HepG2 (cell line): ENCODE data around the gene SRRT. TPM values are rescaled to one million over a fixed set of nuclear protein-coding genes. Genes with fewer than 3 reads are reported as not detected.

Experiments
- AKAP8 ChIP-seq: sonication (generic); formaldehyde crosslinking; IDR thresholded peaks from 2 replicates; pipeline ENCODE4 v1.5.1; 2020; ENCODE audit warnings: mild to moderate bottlenecking, missing genetic modification reagents
- HNRNPL ChIP-seq: fragments of 200-400 bp; formaldehyde crosslinking; IDR thresholded peaks from 2 replicates; pipeline ENCODE4 v1.6.1; 2017; ENCODE audit warnings: mild to moderate bottlenecking, low read depth, low read length
- KLF6 ChIP-seq: IDR thresholded peaks from 2 replicates; pipeline ENCODE4 v1.8.0; 2016; ENCODE audit warnings: missing biosample characterization, missing genetic modification reagents
- NFYB ChIP-seq: sonication (generic); formaldehyde crosslinking; IDR thresholded peaks from 2 replicates; pipeline ENCODE4 v1.4.0; 2020; ENCODE audit warnings: missing genetic modification reagents
- STAG1 ChIP-seq: sonication (generic); formaldehyde crosslinking; IDR thresholded peaks from 2 replicates; pipeline ENCODE4 v1.4.0; 2020; ENCODE audit warnings: missing genetic modification reagents
- ZKSCAN1 ChIP-seq: fragments of 150-350 bp; IDR thresholded peaks from 2 replicates; pipeline ENCODE4 v1.6.1; 2014; ENCODE audit warnings: low read length
- ZKSCAN5 ChIP-seq: sonication (generic); formaldehyde crosslinking; IDR thresholded peaks from 2 replicates; pipeline ENCODE4 v1.5.1; 2020; ENCODE audit warnings: mild to moderate bottlenecking, missing genetic modification reagents
- ZMAT3 ChIP-seq: sonication (generic); formaldehyde crosslinking; conservative IDR thresholded peaks from 2 replicates; pipeline ENCODE4 v1.7.0; 2021; ENCODE audit warnings: missing genetic modification reagents
- ZNF44 ChIP-seq: sonication (generic); formaldehyde crosslinking; IDR thresholded peaks from 2 replicates; pipeline ENCODE4 v1.5.1; 2020; ENCODE audit warnings: mild to moderate bottlenecking, missing genetic modification reagents
- ZNF644 ChIP-seq: IDR thresholded peaks from 2 replicates; pipeline ENCODE4 v1.6.1; 2016; ENCODE audit warnings: low read depth
- polyA plus RNA-seq, 8 experiments: library from polyadenylated mRNA; depleted of rRNA in 3 of 8; stranded (reverse) in 7 of 8; unstranded in 1 of 8; fragments of >200 nt; fragmentation: Illumina TruSeq in 4 of 8; extraction: Trizol in 4 of 8; gene quantifications; 2 replicates each; pipeline versions ENCODE4 v1.2.1 to v1.2.3, GENCODE V29; 2011 to 2016; ENCODE audit warnings: low read depth in 4 of 8, missing spikeins in 1 of 8, mixed read lengths in 1 of 8; ENCODE audit not compliant: insufficient read depth in 1 of 8
- total RNA-seq, 5 experiments: library from RNA; depleted of rRNA; stranded (reverse); fragments of >200 nt; fragmentation: Illumina TruSeq; extraction: Trizol; gene quantifications; 2 replicates each; pipeline ENCODE4 v1.2.3, GENCODE V29; 2016; ENCODE audit warnings: low read depth in 1 of 5
- TF ChIP-seq, protein P1 (sequence below): sonication (generic); formaldehyde crosslinking; IDR thresholded peaks from 2 replicates; pipeline ENCODE4 v1.9.0; 2021; ENCODE audit warnings: missing genetic modification reagents, mild to moderate bottlenecking, borderline replicate concordance
- TF ChIP-seq, protein P2 (sequence below): sonication (generic); formaldehyde crosslinking; IDR thresholded peaks from 2 replicates; pipeline ENCODE4 v1.4.0; 2020; ENCODE audit warnings: missing genetic modification reagents, borderline replicate concordance
- TF ChIP-seq, protein P3 (sequence below): sonication (generic); formaldehyde crosslinking; IDR thresholded peaks from 2 replicates; pipeline ENCODE4 v1.4.0; 2020; ENCODE audit warnings: missing genetic modification reagents
- TF ChIP-seq, protein P4 (sequence below): sonication (generic); formaldehyde crosslinking; IDR thresholded peaks from 2 replicates; pipeline ENCODE4 v1.4.0; 2020; ENCODE audit warnings: missing genetic modification reagents
- TF ChIP-seq, protein P5 (sequence below): sonication (generic); formaldehyde crosslinking; IDR thresholded peaks from 2 replicates; pipeline ENCODE4 v1.8.1; 2022; ENCODE audit warnings: low read depth, mild to moderate bottlenecking, missing genetic modification reagents
- TF ChIP-seq, protein P6 (sequence below): sonication (generic); formaldehyde crosslinking; IDR thresholded peaks from 2 replicates; pipeline ENCODE4 v1.4.0; 2020; ENCODE audit warnings: missing genetic modification reagents, borderline replicate concordance

SRRT gene
- total and polyA plus RNA-seq, 2 of the 13 experiments (the other 11 are each of a cell fraction or from before 2014, with no cell fraction given): 26.2 to 106 TPM

DNA sequence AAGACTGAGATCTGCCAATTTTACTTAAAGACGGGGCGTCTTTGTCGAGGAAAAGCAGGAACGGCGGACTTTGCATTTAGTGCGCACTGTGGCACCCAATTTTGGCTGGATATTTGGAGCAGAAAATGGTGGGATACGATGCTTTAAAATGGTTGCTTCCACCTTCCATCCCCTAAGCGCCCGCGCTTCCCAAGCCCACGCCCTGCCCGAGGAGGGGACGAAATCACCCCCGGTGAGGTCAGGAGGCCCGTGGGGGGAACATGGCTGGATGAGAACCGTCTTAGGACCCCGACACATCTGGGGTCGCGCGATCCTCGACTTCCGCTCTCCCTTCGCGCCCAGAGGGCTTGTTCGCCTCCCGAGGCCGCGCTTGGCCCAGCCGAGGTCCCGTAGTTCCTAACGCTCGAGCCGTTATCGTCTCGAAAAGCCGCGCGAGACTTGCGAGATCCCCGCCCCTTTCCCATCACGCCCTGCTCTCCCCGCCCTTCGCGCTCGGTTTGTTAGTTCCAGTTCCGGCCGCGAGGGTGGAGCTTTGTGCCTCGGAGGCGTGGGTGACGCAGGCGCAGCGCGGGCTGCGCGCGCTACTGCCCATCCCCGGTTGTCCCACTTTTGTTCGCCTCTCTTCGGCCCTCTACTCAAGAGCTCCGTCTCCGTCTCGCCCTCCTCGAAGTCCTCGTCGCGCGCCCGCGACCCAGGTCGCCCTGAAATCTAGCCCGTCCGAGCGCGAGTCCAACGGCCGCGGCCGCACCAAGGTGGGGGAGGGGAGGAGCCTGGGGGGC is at the start of gene SRRT (continued):
- TF ChIP-seq, protein P1, sequence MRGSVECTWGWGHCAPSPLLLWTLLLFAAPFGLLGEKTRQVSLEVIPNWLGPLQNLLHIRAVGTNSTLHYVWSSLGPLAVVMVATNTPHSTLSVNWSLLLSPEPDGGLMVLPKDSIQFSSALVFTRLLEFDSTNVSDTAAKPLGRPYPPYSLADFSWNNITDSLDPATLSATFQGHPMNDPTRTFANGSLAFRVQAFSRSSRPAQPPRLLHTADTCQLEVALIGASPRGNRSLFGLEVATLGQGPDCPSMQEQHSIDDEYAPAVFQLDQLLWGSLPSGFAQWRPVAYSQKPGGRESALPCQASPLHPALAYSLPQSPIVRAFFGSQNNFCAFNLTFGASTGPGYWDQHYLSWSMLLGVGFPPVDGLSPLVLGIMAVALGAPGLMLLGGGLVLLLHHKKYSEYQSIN: no peak
- TF ChIP-seq STAG1 (no peak), ZKSCAN1 (no peak), ZKSCAN5 (CRISPR knock-in tag) (no peak), HNRNPL (0 out of 2 replicates have a peak, but pooled peaks have one; percentile 50), ZNF644 (no peak), ZNF44 (CRISPR knock-in tag) (no peak), ZMAT3 (CRISPR knock-in tag) (peak; percentile 73; the same call in 1 of the 2 replicates), AKAP8 (0 out of 2 replicates have a peak, but pooled peaks have one; percentile 58), NFYB (0 out of 2 replicates have a peak, but pooled peaks have one; percentile 32), KLF6 (CRISPR knock-in tag) (no peak)
- TF ChIP-seq, protein P2, sequence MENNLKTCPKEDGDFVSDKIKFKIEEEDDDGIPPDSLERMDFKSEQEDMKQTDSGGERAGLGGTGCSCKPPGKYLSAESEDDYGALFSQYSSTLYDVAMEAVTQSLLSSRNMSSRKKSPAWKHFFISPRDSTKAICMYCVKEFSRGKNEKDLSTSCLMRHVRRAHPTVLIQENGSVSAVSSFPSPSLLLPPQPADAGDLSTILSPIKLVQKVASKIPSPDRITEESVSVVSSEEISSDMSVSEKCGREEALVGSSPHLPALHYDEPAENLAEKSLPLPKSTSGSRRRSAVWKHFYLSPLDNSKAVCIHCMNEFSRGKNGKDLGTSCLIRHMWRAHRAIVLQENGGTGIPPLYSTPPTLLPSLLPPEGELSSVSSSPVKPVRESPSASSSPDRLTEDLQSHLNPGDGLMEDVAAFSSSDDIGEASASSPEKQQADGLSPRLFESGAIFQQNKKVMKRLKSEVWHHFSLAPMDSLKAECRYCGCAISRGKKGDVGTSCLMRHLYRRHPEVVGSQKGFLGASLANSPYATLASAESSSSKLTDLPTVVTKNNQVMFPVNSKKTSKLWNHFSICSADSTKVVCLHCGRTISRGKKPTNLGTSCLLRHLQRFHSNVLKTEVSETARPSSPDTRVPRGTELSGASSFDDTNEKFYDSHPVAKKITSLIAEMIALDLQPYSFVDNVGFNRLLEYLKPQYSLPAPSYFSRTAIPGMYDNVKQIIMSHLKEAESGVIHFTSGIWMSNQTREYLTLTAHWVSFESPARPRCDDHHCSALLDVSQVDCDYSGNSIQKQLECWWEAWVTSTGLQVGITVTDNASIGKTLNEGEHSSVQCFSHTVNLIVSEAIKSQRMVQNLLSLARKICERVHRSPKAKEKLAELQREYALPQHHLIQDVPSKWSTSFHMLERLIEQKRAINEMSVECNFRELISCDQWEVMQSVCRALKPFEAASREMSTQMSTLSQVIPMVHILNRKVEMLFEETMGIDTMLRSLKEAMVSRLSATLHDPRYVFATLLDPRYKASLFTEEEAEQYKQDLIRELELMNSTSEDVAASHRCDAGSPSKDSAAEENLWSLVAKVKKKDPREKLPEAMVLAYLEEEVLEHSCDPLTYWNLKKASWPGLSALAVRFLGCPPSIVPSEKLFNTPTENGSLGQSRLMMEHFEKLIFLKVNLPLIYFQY: 0 out of 2 replicates have a peak, but pooled peaks have one; percentile 27
- TF ChIP-seq, protein P3, sequence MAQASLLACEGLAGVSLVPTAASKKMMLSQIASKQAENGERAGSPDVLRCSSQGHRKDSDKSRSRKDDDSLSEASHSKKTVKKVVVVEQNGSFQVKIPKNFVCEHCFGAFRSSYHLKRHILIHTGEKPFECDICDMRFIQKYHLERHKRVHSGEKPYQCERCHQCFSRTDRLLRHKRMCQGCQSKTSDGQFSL: 0 out of 2 replicates have a peak, but pooled peaks have one; percentile 12
- TF ChIP-seq, protein P4, sequence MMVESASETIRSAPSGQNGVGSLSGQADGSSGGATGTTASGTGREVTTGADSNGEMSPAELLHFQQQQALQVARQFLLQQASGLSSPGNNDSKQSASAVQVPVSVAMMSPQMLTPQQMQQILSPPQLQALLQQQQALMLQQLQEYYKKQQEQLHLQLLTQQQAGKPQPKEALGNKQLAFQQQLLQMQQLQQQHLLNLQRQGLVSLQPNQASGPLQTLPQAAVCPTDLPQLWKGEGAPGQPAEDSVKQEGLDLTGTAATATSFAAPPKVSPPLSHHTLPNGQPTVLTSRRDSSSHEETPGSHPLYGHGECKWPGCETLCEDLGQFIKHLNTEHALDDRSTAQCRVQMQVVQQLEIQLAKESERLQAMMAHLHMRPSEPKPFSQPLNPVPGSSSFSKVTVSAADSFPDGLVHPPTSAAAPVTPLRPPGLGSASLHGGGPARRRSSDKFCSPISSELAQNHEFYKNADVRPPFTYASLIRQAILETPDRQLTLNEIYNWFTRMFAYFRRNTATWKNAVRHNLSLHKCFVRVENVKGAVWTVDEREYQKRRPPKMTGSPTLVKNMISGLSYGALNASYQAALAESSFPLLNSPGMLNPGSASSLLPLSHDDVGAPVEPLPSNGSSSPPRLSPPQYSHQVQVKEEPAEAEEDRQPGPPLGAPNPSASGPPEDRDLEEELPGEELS (CRISPR knock-in tag): peak; percentile 59; the same call in 1 of the 2 replicates
- TF ChIP-seq, protein P5, sequence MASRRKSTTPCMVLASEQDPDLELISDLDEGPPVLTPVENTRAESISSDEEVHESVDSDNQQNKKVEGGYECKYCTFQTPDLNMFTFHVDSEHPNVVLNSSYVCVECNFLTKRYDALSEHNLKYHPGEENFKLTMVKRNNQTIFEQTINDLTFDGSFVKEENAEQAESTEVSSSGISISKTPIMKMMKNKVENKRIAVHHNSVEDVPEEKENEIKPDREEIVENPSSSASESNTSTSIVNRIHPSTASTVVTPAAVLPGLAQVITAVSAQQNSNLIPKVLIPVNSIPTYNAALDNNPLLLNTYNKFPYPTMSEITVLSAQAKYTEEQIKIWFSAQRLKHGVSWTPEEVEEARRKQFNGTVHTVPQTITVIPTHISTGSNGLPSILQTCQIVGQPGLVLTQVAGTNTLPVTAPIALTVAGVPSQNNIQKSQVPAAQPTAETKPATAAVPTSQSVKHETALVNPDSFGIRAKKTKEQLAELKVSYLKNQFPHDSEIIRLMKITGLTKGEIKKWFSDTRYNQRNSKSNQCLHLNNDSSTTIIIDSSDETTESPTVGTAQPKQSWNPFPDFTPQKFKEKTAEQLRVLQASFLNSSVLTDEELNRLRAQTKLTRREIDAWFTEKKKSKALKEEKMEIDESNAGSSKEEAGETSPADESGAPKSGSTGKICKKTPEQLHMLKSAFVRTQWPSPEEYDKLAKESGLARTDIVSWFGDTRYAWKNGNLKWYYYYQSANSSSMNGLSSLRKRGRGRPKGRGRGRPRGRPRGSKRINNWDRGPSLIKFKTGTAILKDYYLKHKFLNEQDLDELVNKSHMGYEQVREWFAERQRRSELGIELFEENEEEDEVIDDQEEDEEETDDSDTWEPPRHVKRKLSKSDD (CRISPR knock-in tag): peak; percentile 82; the same call in 1 of the 2 replicates
- TF ChIP-seq, protein P6, sequence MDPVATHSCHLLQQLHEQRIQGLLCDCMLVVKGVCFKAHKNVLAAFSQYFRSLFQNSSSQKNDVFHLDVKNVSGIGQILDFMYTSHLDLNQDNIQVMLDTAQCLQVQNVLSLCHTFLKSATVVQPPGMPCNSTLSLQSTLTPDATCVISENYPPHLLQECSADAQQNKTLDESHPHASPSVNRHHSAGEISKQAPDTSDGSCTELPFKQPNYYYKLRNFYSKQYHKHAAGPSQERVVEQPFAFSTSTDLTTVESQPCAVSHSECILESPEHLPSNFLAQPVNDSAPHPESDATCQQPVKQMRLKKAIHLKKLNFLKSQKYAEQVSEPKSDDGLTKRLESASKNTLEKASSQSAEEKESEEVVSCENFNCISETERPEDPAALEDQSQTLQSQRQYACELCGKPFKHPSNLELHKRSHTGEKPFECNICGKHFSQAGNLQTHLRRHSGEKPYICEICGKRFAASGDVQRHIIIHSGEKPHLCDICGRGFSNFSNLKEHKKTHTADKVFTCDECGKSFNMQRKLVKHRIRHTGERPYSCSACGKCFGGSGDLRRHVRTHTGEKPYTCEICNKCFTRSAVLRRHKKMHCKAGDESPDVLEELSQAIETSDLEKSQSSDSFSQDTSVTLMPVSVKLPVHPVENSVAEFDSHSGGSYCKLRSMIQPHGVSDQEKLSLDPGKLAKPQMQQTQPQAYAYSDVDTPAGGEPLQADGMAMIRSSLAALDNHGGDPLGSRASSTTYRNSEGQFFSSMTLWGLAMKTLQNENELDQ (CRISPR knock-in tag): no peak
